GM20000 (cell line): Measurements from ENCODE around the gene CADPS2.

ENCODE experiments used
- DNase-seq: peaks from one replicate; pipeline ENCODE4 v3.0.0; 2012; ENCODE audit warnings: low spot score
- TF ChIP-seq, protein P1 (sequence below): IDR thresholded peaks from 2 replicates; pipeline ENCODE4 v1.5.1; 2012; ENCODE audit warnings: mild to moderate bottlenecking, control low read depth; ENCODE audit errors: extremely low read depth, missing control alignments

CADPS2 gene

DNA sequence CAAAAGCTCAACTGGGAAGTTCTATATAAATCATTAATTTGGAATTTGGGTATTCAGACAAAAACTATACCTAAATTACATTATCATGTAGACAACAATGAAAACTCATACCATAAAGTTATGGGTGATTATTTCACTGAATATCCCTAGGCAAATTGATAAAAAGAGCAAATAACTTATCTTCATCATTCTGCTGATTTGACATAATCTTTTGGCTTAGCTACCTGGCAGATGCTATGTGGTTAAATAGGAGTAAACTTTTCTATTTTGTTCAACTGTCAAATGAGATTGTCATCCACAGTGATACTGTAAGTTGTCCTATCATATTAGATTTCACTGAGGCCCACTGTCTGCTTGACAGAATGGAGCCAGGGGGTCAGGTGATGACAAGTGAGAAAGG lies 432.8 kb downstream of the CADPS2 start:
- DNase-seq, result no peak
- TF ChIP-seq, protein P1, sequence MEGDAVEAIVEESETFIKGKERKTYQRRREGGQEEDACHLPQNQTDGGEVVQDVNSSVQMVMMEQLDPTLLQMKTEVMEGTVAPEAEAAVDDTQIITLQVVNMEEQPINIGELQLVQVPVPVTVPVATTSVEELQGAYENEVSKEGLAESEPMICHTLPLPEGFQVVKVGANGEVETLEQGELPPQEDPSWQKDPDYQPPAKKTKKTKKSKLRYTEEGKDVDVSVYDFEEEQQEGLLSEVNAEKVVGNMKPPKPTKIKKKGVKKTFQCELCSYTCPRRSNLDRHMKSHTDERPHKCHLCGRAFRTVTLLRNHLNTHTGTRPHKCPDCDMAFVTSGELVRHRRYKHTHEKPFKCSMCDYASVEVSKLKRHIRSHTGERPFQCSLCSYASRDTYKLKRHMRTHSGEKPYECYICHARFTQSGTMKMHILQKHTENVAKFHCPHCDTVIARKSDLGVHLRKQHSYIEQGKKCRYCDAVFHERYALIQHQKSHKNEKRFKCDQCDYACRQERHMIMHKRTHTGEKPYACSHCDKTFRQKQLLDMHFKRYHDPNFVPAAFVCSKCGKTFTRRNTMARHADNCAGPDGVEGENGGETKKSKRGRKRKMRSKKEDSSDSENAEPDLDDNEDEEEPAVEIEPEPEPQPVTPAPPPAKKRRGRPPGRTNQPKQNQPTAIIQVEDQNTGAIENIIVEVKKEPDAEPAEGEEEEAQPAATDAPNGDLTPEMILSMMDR, result no peak

DNA sequence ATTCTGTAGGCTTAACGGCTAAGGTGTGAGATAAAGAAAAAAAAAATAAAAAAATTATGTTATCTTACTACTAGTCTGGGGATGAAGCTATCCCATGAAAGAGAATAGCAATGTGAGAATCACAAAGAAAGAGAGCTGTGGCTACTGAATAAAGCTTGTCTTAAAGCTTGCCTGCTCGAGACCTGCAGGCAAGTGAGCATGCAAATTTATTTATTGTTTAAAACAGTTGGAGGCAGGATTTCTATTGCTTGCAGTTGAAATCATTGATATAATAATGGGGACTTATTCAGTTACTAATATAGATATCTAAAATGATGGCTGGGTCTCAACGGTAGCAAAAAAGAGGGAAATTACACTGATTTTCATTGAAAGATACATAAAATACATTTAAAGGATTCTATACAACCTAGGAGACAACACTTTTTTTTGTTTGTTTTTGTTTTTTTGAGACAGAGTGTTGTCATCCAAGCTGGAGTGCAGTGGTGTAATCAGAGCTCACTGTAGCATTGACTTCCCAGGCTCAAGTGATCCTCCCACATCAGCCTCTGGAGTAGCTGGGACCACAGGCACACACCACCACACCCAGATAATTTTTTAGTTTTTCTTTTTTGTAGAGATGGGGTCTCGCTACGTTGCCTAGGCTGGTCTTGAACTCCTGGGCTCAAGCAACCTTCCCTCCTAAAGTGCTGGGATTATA lies 437.2 kb downstream of the CADPS2 start:
- TF ChIP-seq, protein P1, result no peak
- DNase-seq, result no peak

DNA sequence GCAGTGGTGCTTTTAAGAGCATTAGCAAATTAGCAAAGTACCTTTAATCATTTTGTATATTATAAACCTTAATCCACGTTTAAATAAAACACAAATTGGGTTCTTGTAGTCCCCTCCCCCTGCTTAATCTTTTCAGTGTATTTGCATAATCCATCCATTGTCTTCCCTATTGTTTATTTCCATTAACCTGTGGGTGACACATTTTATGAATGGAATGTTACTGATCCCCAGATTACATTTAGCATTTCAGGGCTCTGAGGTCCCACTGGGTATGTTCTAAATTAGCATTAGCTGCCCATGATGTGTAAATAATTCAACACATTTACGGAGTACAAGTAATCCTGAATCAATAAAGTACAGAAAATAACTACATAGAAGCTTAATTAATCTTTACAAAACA lies 443.3 kb downstream of the CADPS2 start:
- TF ChIP-seq, protein P1, result no peak
- DNase-seq, result no peak

DNA sequence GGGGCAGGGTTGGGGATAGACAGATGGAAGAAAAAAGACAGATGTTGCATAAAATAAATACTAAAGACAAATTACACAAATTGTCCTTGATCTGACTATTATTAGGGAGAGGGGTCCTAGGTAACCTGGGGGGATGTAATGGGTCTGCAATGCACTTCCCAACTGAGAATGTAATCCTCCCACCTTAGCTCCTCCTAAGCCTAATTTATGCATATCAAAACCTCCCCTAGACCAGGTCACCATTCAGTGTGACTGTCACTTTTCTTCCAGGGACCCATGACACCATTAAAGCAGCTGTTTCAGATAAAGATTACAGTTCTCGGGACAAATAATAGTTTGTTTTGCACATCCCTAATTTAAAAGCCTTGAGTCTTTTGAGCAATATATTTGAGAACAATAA lies 447.8 kb downstream of the CADPS2 start:
- TF ChIP-seq, protein P1, result no peak
- no peak for DNase-seq

DNA sequence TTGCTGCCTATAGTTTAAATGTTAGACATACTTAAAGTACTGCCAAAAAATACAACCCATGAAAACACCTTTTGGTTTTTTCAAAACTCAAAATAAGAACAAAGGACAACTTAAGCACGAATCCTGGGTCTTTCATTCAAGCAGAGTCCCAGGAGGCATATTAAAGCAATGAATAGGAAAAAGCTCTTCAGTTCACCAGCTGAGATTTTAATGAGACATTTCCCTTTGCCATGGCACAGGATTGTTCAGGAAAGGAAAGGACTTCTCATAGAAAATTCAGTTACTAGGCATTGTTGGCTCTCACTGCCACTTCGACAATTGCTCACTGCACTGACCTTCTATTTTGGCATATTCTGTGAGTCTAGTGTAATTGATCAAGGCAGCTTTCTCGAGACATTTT lies 448.3 kb downstream of the CADPS2 start:
- TF ChIP-seq, protein P1, result no peak

DNA sequence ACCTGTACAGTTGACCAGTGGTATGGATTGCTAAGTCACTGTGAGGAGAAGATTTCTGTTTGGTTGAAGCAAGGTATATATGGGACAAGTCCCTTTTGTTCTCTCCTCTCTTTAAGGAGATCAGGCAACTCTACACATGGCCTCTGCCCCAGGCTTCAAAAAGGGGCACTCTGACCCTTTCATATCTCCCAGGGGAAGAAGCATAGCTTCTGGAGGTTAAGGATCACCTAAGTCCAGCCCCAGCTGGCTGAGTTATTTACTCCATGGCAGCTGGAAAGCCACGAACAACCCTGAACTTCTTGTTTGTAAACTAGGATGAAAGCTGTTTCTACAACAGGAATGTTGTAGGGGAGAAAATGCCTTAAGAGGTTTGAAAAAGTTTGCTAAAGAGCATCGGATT lies 452.5 kb downstream of the CADPS2 start:
- DNase-seq, result no peak
- TF ChIP-seq, protein P1, result no peak

More for the DNA sequence above, 448.3 kb downstream of the CADPS2 start:
- no peak for DNase-seq

DNA sequence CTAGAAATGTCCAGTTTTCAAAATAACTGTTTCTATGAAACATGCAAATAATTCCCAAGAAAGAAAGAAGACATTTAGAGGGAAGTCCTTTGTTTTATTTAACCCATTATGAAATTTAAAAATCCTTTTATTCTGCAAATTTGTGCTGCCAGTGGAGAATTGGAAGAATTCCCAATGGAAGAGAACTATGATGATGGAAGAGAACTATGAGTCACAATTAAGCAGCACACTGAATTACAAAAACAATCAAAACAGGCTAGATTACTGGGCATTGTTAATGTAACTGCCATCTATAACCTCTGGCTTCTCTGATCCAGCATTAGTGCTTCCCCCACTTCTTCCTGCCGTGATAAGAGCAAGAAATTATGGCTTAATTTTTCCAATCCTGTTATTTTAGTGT lies 455.6 kb downstream of the CADPS2 start:
- TF ChIP-seq, protein P1, result no peak
- DNase-seq, result no peak
